Smooth muscle cell (in vitro differentiated cells): Measurements from ENCODE around the gene EEF2K. TPM values are rescaled to one million over a fixed set of nuclear protein-coding genes. Genes with fewer than 3 reads are reported as not detected.

Experiments used
- DNase-seq: peaks from one replicate; lab custom pipeline; 2025; ENCODE audit not compliant: unreplicated experiment; lab: John Stamatoyannopoulos, UW
- H2AFZ ChIP-seq: fragments of 200-600 bp; sonication (generic); 2 replicates; pipeline ENCODE4 v1.6.0; 2016; ENCODE audit warnings: antibody characterized with exemption, low read depth, mild to moderate bottlenecking
- H3F3A ChIP-seq: fragments of 200-600 bp; sonication (generic); 2 replicates; pipeline ENCODE4 v1.6.0; 2017; ENCODE audit warnings: antibody characterized with exemption, low read depth
- H3K27ac ChIP-seq: fragments of 200-600 bp; sonication (generic); 2 replicates; pipeline ENCODE4 v1.5.1; 2016; ENCODE audit warnings: low read depth, mild to moderate bottlenecking
- H3K27me3 ChIP-seq: fragments of 200-600 bp; sonication (generic); 2 replicates; pipeline ENCODE4 v1.6.1; 2016; ENCODE audit warnings: low read depth, mild to moderate bottlenecking
- H3K36me3 ChIP-seq: fragments of 200-600 bp; sonication (generic); 2 replicates; pipeline ENCODE4 v1.5.1; 2016; ENCODE audit warnings: low read depth
- H3K4me1 ChIP-seq: fragments of 200-600 bp; sonication (generic); 2 replicates; pipeline ENCODE4 v1.5.1; 2016; ENCODE audit warnings: low read depth
- H3K4me2 ChIP-seq: fragments of 200-600 bp; sonication (generic); 2 replicates; pipeline ENCODE4 v1.6.0; 2016; ENCODE audit warnings: mild to moderate bottlenecking
- H3K4me3 ChIP-seq: fragments of 200-600 bp; sonication (generic); 2 replicates; pipeline ENCODE4 v1.5.1; 2016; ENCODE audit warnings: mild to moderate bottlenecking
- H3K79me2 ChIP-seq: fragments of 200-600 bp; sonication (generic); 2 replicates; pipeline ENCODE4 v1.6.0; 2016; ENCODE audit warnings: low read depth, mild to moderate bottlenecking
- H3K9ac ChIP-seq: fragments of 200-600 bp; sonication (generic); 2 replicates; pipeline ENCODE4 v1.6.0; 2016; ENCODE audit warnings: low read depth
- H3K9me3 ChIP-seq: fragments of 200-600 bp; sonication (generic); replicated peaks from 2 replicates; pipeline ENCODE4 v1.5.1; 2016; ENCODE audit warnings: low read depth
- H4K20me1 ChIP-seq: fragments of 200-600 bp; sonication (generic); 2 replicates; pipeline ENCODE4 v1.6.0; 2016; ENCODE audit warnings: low read depth
- WGBS: methylation state at CpG from one replicate; pipeline ENCODE4 v1.1.7; 2016; ENCODE audit warnings: low lambda C conversion rate; 5-methylcytosine and 5-hydroxymethylcytosine counted together
- polyA plus RNA-seq: library from polyadenylated mRNA; unstranded; fragments of >200 nt; fragmentation: Nextera tagmentation; extraction: Ambion mirVana; gene quantifications from 2 replicates; pipeline ENCODE4 v1.2.1, GENCODE V29; 2016
- total RNA-seq: library from RNA; depleted of rRNA; stranded (reverse); fragments of >200 nt; gene quantifications from 2 replicates; pipeline ENCODE4 v1.2.3, GENCODE V29; 2014
- TF ChIP-seq, protein P1 (sequence below): fragments of 200-600 bp; sonication (generic); IDR thresholded peaks from 2 replicates; pipeline ENCODE4 v1.5.1; 2017; ENCODE audit warnings: borderline replicate concordance, mild to moderate bottlenecking, antibody characterized with exemption; ENCODE audit not compliant: insufficient read depth, poor library complexity, severe bottlenecking

Gene EEF2K
- total and polyA plus RNA-seq, 2 experiments from 2014 or later, result 8.7 to 12.8 TPM

DNA sequence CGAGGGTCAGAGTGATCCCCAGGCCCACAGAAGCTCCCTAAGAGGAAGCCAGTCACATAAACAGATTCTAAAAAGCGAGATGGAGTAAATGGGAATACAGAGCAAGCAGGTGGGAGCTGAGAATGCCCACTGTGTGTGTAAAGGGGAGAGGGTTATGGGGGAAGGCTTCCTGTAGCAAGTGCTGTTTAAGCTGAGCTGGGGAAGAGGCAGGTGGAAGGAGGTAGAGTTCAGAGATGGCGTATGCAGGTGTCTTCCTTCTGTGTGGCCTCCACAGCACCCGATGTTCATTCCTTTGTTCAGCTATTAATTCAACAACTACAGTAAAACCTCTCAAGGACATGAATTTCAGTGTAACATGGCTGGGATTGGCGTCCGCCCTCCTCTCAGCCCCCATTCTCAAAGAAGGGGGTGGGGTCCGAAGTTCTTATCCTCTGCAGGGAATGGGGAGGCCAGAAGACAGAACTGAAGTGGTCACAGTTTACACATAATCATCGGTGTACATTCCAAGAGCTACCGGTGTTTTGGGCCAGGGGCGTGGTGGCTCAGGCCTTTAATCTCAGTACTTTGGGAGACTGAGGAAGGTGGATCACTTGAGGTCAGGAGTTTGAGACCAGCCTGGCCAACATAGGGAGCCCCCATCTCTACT lies 1.8 kb downstream of the EEF2K start:
- Histone ChIP-seq H3F3A (peaks cover 6% of the 10 kb centered on the region), H3K27me3 (no peaks in the 10 kb centered on the region), H3K9me3 (no peaks in the 10 kb centered on the region), H3K9ac (no peak overlapping the region), H3K36me3 (no peaks in the 10 kb centered on the region), H3K4me1 (peaks cover 10% of the 10 kb centered on the region), H3K79me2 (peaks cover 55% of the 10 kb centered on the region), H3K27ac (no peak overlapping the region), H3K4me3 (peak overlapping the region; percentile 76), H2AFZ (no peak overlapping the region), H3K4me2 (peak overlapping the region; percentile 87), H4K20me1 (peaks cover 57% of the 10 kb centered on the region)
- TF ChIP-seq, protein P1, sequence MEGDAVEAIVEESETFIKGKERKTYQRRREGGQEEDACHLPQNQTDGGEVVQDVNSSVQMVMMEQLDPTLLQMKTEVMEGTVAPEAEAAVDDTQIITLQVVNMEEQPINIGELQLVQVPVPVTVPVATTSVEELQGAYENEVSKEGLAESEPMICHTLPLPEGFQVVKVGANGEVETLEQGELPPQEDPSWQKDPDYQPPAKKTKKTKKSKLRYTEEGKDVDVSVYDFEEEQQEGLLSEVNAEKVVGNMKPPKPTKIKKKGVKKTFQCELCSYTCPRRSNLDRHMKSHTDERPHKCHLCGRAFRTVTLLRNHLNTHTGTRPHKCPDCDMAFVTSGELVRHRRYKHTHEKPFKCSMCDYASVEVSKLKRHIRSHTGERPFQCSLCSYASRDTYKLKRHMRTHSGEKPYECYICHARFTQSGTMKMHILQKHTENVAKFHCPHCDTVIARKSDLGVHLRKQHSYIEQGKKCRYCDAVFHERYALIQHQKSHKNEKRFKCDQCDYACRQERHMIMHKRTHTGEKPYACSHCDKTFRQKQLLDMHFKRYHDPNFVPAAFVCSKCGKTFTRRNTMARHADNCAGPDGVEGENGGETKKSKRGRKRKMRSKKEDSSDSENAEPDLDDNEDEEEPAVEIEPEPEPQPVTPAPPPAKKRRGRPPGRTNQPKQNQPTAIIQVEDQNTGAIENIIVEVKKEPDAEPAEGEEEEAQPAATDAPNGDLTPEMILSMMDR, result no peak
- no peak for DNase-seq
- 88% methylated on average over 10 of the region's 10 CpGs for WGBS

DNA sequence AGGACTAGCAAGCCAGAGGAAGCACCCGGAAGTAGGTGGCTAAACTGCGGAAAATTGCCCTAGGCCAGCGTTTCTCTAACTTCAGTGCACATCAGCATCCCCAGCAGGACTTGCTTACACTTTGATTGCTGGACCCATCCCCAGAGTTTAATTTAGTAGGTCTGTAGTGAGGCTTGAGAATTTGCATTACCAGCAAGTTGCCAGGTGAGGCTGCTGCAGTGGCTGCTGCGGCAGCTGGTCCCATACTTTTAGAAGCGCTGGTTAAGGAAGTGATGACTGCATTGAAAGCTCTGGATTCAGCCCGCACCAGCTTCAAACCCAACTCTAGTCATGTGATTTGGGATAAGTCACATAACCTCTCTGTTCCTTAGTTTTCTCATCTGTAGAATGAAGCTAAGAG lies 4.2 kb downstream of the EEF2K start:
- Histone ChIP-seq H3K27me3 (no peaks in the 10 kb centered on the region), H3K9ac (no peak overlapping the region), H3K9me3 (no peaks in the 10 kb centered on the region), H3K36me3 (no peaks in the 10 kb centered on the region), H2AFZ (no peak overlapping the region), H3K27ac (no peak overlapping the region), H3F3A (peaks cover 6% of the 10 kb centered on the region), H3K4me3 (no peak overlapping the region), H4K20me1 (peaks cover 82% of the 10 kb centered on the region), H3K79me2 (peaks cover 61% of the 10 kb centered on the region), H3K4me2 (no peak overlapping the region), H3K4me1 (peaks cover 10% of the 10 kb centered on the region)
- TF ChIP-seq, protein P1, result no peak
- 95% methylated on average over 6 of the region's 6 CpGs for WGBS
- no peak for DNase-seq

DNA sequence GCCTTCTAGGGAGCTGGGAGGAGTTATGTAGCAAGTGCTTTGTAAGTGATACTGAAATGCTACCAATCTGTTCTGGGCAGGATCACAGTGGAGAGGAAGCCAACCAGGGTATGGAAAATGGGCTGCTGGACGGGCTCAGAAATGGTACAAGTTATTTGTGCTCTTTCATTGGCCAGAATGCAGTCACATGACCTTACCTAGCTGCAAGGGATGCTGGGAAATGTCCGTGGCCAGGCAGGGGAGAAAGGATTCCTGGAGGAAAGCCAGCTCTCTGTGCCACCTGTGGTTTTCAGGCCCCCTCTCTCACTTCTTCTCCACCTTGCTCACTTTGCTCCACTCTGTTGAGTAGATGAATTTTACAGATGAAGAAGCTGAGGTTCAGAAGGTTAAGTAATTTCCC lies 4.8 kb downstream of the EEF2K start:
- Histone ChIP-seq H3K4me1 (peaks cover 5% of the 10 kb centered on the region), H3K27me3 (no peaks in the 10 kb centered on the region), H3K79me2 (peaks cover 61% of the 10 kb centered on the region), H2AFZ (no peak overlapping the region), H3K36me3 (no peaks in the 10 kb centered on the region), H4K20me1 (peaks cover 87% of the 10 kb centered on the region), H3K9ac (no peak overlapping the region), H3F3A (peaks cover under 1% of the 10 kb centered on the region), H3K4me3 (no peak overlapping the region), H3K9me3 (no peaks in the 10 kb centered on the region), H3K27ac (no peak overlapping the region), H3K4me2 (no peak overlapping the region)
- 93% methylated on average over 2 of the region's 2 CpGs for WGBS
- TF ChIP-seq, protein P1, result no peak
- DNase-seq, result no peak

DNA sequence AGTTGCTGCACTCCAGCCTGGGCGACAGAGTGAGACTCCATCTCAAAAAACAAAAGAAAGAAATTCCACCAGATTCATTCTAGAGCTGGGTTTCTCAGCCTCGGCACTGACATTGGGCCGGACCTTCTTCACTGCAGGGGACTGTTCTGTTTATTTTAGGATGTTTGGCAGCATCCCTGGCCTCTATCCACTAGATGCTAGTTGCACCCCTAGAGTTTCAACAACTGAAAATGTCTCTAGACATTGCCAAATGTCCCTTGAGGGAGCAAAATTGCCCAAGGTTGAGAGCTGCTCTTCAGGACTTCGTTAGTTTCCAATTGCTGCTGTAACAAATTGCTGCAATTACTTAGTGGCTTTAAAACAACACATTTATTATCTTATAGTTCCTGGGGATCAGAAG lies 7.2 kb downstream of the EEF2K start:
- Histone ChIP-seq H3K4me1 (no peaks in the 10 kb centered on the region), H3K27ac (no peak overlapping the region), H2AFZ (no peak overlapping the region), H3K27me3 (no peaks in the 10 kb centered on the region), H4K20me1 (peaks cover 98% of the 10 kb centered on the region), H3K9me3 (no peaks in the 10 kb centered on the region), H3K4me2 (no peak overlapping the region), H3K79me2 (peaks cover 57% of the 10 kb centered on the region), H3K9ac (no peak overlapping the region), H3F3A (no peaks in the 10 kb centered on the region), H3K36me3 (no peaks in the 10 kb centered on the region), H3K4me3 (no peak overlapping the region)
- WGBS, result 94% methylated on average over 4 of the region's 4 CpGs
- TF ChIP-seq, protein P1, result no peak
- no peak for DNase-seq
